Stimulated activated CD8-positive, alpha-beta memory T cell treated with anti-CD3 and anti-CD28 coated beads, Interleukin-12 subunit alpha, Interleukin-12 subunit beta, amount 100 ng/mL, for 4 hours (primary cell): ENCODE data around the gene PRR7.
"Not testable (repeated sequence)": the region's sequence is repeated elsewhere in the genome, so short reads cannot be mapped to it uniquely, and the experiment has no call there.

Experiments
- DNase-seq: peaks from one replicate; pipeline ENCODE4 v3.0.0-alpha.2; 2020; ENCODE audit warnings: low read depth

The PRR7 gene, protein sequence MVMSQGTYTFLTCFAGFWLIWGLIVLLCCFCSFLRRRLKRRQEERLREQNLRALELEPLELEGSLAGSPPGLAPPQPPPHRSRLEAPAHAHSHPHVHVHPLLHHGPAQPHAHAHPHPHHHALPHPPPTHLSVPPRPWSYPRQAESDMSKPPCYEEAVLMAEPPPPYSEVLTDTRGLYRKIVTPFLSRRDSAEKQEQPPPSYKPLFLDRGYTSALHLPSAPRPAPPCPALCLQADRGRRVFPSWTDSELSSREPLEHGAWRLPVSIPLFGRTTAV

DNA sequence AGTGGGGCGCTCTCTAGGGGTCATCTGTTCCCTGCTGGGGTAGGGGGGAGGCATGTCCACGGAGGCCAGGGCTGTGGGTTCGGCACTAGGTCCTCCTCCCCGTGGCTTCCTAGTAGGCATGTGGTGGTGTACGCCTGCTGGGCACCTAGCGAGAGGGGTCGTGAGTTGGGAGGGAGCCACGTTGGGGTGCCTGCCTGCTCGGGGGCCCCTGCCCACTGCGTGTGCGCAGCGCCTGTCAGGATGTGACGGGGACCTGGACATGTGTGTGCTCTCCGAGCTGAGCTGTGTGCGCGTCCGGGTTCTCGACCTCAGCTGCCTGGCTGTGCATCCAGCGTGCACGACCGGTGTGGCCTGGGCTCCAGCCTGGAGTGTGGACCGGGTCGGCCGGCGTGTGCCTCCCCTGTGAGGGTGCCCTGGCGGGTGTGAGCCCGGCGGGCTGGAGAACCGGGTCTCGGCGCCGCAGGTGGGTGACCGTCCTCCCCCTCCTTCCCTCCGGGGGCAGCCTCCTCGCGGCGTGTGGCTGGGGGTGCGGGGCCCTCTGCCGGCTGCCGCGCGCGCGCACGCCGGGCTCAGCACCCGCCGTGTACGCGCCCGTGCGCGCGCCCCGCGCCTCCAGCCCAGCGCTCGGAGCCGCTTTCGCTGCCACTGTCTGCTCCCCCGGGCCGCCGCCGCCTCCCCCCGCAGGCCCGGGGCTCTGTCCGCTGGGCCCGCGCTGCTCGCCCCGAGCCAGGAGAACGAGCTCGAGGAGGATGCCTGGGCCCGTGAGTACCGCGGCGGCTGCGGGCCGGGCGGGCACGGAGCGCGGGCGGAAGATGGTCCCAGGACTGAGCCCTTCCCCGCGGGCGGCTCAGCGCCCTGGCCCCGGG is at the start of gene PRR7:
Gene PRR7, plus strand, starts transcription at position 615 of the 866 bp plus-strand sequence. CDS start 8,254 bp downstream, outside the sequence.
- DNase-seq, result peak; percentile 66

DNA sequence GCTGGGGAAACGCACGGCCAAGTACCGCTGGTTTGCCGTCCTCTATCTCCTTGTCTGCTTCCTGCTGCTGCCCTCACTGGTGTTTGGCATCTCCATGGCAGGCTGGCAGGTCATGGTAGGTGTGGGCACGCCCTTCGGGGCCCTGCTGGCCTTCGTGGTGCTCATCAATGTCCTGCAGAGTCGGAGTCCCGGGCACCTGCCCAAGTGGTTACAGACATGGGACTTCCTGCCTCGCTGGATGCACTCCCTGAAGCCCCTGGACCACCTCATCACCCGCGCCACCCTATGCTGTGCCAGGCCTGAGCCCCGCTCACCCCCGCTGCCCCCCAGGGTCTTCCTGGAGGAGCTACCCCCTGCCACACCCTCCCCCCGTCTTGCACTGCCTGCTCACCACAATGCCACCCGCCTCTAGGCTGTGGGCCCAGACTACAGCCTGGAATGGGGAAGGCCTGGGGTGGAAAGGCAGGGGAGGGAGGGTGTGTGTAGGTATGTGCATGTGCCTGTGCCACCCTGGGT is 48.7 kb upstream of the PRR7 start:
- no peak for DNase-seq

DNA sequence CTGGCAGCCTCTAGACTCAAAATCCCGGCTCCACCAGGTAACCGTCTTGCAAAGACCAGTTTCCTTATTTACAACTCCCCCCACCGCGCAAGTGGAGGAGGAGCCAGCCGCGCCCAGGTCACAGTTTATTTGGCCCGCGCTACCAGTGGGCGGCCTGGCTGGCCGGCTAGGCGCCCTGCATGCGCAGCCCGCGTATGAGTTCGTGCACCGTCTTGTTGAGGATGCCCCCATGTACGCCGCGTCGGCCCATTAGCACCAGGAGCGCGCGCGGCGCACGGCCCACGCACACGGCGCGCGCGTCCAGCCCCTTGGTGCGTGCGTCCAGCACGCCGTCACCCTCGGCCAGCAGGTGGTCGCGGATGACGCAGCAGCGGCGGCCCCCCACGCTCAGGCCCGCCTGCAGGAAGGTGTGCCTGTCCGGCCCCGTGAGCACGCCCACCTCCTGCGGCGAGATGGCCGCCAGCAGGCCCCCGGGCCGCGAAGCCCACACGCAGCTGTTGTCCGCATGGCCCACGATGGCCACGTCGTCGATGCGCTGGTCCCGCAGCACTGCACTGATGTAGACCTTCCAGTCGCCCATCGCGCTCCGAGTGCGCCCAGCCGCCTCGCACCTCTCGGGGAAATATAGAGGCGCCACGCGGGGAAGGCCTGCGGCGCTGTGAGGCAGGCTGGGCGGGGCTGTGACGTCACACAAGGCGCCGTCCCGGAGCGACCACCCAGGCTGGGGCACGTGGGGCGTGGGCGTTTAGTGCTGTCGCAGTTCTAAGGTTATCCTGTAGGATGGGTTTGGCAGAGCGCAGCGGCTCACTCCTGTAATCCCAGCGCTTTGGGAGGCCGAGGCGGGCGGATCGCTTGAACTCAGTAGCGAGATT is 46.4 kb upstream of the PRR7 start, which contains the start of gene PFN3:
Gene PFN3, minus strand, starts transcription at position 665 of the 872 bp plus-strand sequence. Its CDS starts 85 bp downstream, at position 580.
- no peak for DNase-seq

DNA sequence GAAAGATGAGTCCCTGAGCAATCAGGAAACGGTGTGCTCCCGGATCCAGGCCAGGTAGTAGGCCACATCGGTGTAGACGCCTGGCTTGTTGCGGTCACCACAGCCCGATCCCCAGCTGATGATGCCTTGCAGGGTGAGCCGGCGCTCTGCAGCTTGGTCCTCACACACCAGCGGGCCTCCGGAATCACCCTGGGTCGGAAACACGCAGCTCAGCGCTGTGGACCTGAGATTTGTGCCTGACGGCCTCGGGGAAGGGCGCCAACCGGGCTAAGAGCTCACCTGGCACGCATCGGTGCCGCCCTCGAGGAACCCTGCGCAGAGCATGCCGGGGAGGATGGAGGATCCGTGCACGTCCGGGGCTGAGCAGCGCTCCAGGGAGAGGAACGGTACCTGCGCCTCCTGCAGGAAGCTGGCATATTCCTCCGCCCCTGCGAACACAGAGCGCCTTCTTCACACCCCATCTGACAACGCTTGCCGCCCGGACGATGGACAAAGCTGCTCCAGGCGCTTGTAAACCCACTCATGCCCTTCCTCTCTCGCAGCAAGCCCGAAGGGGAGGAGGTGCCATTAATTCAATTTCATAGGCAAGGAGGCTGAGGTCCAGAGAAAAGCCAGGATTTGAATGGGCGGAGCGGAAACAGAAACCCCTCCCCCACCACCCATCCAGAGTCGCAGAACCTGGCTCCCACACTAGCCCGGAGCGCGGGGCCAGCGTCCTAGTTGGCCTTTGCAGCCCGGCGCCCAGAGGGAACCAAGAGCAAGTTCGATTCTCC is 44.2 kb upstream of the PRR7 start:
- peak; percentile 39 for DNase-seq

DNA sequence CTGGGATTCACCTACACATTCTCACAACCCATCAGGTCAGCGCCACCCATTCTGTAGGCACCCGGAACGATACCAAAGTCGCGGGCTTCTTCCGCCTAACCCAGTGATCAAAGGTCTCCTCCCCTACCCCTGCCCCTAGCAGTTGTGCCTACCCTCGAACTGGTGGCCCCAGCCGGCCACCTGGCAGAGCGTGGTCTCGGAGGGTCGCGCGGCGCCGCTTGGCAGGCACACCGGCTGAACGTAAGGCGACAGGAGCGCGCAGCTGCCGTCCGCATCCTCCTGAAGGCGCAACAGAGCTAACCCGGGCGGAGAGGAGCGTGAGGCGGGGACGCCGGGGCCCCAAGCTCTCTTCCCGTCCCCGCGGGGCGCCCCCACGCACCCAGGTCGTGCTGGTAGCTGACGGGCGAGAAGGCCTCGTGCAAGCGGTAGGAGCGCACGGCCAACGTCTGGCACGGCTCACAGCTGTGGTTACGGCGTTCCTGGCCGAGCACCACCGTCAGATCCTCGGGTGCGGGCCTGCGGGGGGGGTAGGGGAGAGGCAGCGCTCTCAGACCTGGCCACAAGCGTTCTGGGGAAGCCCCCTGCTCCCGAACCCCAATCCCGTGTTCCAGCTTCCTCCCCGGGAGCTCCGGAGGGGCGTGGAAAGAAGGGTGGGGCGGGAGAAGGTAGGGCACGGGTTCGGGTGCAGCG is 43.4 kb upstream of the PRR7 start:
- peak; percentile 33 for DNase-seq

DNA sequence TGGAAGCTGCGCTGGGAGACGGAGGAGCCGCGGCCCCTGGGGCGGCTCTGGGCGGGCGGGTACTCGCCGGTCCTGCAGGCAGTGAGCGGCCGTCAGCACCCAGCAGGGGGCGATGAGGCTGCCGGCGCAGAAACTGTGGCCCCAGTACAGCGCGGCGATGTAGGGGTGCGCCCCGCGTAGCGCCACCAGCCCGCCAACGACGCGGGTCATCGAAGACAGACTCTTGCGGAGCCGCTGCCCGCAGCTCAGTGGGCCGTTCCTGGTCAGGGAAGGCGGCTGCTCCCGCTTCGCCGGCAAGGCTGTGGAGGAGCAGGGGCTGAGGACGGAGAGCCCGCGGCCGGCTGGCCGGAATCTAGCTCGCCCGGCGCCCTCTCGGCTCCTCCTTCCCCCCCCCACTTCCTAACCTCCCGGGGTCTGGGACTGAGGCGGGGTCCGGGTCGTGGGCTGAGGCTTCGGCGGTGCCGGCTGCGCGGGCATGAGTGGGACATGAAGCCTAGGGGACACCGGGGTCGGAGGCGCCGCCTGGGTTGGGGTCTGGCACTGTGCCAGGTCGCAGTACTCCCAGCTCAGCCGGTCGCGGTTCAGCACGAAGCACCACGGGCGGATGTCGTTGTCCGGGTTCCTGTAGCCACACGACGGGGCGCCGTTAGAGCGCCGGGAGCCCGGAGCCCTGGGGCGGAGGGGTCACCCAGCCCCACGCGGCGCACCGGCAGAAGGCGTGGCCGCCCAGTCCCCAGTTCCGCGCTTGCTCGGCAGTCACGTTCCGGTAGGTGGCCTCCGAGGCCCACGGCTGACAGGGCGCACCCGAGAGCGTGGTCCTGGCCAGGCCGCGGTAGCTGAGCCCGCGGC is 42.6 kb upstream of the PRR7 start:
- DNase-seq, result peak; percentile 75

DNA sequence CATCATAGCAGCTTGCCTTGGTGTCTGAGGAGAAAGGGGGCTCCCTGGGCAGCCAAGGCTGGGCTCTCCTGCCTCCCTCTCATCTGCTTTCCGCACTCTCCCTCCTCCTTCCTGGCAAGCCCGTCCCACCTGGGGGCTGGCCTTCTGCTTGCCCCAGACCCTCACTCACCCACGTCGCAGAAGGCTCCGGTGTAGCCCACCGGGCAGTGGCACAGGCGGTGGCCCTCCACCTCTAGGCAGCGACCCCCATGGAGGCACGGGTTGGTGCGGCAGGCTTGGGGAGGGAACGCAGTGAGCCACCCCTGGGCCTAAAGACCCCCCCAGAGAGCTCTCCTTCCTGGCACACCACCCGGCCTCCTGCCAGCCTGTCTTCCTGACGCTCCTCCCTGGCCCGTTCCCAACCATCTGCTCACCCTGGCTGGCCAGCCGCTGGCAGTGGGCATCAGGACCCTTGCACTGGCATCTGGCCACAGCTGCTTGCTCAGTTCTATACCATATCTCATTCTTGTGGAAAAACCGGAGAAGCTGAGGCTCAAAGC is 41.9 kb upstream of the PRR7 start:
- no peak for DNase-seq

DNA sequence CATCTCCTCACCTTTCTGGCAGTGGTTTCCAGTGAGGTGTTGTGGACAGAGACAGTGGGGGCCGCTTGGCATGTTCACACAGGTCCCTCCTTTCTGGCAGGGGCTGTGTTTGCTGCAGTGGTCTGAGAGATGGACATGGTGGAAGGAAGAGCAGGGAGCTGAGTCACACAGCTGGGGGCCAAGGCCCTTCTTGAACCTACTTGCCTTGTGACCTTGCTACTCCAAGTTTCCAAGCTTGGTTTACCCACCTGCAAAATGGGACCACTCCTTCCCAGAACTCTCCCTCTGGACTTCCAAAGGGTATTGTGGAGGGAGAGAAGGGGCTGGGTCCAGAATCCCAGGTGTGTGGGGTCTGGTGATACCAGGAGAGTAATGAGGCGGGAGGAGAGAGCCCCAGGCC is 41.3 kb upstream of the PRR7 start:
- no peak for DNase-seq

DNA sequence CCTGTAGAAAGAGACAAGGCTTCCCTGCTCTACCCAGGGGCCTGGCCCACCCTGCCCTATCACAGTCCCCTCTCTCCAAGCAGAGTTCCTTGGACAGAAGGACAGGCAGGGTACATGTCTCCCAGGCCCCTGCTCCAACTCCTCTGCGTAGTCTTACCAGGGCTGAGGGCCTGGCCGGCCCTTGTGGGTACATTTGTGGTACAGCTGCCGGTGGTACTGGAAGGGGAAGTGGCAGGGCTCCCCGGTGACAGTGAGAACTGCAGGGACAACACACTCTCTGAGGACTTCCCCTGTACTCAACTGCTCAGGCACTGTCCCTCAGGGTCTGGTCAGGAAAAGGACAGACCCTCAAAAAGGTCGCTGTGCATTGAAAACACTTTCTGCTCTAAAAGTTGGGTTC is 40.8 kb upstream of the PRR7 start:
- DNase-seq, result no peak

DNA sequence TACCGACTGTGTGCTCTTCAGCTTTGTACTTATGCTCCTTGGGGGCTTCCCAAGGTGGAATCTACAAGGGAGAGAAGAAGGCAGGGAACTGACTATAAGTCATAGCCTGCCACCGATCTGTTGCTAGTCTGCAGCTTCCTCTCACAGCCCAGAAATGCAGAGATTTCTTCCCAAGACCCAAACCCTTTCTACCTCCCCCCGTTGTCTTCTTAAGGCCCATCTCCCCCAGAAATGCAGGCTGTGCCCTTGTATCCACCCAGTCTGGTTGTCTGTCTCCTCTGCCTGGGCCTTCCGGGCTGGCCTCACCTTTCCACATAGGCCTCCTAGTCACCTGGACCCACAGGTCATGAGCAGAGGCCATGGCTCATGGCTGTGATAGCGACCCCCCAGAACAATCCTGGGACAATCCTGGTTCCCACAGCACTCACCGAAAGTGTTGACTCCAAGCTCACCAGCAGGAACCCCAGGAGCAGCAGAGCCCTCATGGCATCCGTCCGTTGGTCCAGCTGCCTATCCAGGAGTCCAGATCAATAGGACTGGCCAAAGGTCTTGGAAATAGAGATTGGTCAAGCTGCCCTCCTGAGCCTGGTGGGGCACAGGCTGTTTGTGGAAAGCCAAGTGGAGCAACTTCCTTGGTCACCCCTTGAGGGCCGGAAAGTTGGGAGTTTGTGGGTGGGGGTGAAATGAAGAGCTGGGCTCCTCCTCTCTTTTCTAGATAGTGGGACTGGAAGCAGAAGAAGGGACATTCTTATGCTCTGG is 37.4 kb upstream of the PRR7 start, which contains the start of gene F12:
Gene F12, minus strand, starts transcription at position 522 of the 759 bp plus-strand sequence. Its CDS starts 37 bp downstream, at position 485.
- no peak for DNase-seq

DNA sequence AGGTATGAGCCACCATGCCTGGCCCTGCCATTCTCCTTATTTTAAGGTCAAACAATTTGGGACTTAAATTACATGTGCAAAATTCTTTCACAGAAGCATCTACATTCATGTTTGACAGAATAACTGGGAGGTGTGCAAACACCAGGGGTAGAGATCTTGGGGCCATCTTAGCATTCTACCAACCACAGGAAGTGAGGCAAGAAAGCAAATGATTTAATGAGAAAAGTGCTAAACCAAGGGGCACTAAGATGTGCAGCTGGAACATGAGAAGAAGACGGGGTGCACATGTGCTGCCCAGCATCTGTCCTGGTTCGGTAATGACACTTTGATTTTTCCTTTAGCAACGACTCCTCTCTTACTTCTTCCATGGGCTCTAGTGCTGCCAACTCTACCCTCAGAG is 36.0 kb upstream of the PRR7 start:
- DNase-seq, result no peak

DNA sequence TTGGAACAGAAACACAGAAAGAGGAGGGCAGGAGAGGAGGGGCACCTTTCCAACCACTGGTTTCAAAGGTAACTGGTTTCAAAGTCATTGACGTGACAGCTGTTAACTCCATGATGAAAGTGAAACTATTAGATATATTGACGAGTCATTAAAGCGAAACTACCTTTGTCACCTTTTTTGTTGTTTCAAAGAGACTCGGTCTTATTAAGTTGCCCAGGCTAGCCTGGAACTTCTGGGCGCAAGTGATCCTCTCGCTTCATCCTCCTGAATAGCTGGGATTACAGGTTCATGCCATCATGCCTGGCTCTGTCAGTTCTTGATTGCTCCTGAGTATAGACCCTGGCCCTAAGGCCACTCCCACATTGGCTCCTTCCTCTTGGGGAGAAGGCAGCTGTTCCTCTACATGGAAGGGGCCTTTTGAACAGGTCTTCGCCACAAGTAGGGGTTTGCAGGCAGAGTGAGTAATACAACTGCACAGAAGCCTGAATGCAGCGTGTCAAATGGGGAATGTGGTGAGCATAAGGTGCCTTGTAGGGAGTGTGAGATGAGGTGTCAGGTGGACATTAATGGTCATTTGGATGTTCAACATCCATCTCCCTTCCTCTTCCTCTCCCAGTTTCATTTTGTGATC is 33.9 kb upstream of the PRR7 start:
- no peak for DNase-seq

DNA sequence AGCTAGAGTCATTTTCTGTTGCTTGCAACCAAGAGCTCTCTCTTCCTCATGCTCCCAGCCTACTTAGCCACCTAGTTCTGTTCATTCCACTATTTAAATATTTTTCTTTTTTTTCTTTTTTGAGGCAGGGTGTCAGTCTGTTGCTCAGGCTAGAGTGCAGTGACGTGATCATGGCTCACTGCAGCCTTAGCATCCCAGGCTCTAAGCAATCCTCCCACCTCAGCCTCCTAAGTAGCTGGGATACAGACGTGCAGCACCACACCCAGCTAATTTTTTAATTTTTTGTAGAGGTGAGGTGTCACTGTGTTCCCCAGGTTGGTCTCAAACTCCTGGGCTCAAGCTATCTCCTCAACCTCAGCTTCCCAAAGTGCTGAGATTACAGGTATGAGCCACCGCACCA is 32.1 kb upstream of the PRR7 start:
- DNase-seq, result no peak

DNA sequence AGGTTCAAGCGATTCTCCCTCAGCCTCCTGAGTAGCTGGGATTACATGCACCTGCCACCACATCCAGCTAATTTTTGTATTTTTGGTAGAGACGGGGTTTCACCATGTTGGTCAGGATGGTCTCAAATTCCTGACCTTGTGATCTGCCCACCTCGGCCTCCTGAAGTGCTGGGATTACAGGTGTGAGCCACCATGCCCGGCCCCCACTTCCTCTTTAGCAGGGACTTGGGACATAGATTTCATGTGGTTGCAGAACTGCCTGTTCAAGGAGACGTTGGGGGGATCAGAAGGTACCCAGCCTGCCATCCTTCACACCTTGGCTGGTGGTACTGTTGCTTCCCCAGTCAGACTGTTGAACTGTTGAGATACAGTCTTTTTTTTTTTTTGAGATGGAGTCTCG is 29.5 kb upstream of the PRR7 start:
- not testable (repeated sequence) for DNase-seq

DNA sequence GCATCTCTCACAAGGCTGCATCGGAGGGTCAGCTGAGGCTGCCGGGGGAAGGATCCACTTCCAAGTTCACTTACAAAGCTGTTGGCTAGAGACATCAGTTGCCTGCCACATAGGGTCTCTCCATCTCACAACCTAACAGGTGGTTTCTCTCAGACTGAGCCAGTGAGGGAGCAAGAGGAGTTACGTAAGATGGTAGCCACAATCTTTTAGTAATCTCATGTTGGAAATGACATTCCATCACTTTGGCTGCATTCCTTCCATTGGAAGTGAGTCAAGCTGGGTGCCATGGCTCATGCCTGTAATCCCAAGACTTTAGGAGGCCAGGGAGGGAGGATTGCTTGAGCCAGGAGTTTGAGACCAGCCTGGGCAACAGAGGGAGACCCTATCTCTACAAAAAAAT is 27.6 kb upstream of the PRR7 start:
- no peak for DNase-seq

DNA sequence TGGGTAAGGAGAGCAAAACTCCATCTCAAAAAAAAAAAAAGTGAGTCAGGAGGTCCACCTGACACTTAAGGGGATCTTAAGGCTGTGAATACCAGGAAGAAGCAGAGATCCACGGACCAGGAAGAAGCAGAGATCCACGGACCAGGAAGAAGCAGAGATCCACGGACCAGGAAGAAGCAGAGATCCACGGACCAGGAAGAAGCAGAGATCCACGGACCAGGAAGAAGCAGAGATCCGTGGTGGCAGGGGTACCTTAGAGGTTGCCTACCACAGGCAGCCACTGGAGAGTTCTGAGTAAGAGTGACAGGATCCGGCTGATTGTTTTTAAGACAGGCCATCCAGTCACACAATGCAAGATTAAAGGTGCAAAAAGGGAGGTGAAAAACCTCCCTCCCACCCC is 26.1 kb upstream of the PRR7 start:
- DNase-seq, result not testable (repeated sequence)

DNA sequence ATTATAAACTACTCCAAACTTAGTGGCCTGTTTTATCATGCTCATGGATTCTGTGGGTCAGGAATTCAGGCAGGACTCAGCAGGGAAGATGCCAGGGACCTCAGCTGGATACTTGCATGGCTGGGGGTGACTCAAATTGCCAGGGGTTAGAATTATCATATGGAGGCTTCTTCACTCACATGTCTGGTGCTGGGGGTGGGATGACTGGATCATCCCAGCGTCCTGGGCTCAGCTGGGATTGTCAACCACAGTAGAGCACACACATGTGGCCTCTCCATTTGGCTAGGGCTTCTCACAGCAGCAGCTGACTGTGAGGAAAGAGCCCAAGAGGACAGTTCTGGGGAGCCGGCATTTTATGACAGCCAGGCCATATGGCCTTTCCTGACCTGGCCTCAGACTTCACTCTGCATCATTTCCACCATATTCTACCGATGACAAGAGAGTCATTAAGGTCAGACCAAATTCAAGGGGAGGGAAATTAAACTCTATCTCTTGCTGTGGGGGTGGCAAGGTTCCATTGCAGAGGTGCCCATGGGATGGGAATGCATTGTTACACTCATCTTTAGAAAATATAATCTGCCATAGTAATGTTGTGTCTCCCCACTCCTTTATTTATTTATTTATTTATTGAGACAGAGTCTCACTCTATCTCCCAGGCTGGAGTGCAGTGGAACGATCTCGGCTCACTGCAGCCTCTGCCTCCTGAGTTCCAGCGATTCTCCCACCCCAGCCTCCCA is 25.4 kb upstream of the PRR7 start:
- no peak for DNase-seq
